SJSA1 (cell line): ENCODE results near the gene ITSN1. TPM values are rescaled to one million over a fixed set of nuclear protein-coding genes. Genes with fewer than 3 reads are reported as not detected.

Source experiments
- DNase-seq, 2 experiments: peaks; one replicate each; pipeline ENCODE4 v3.0.0-alpha.2; 2015 to 2020; ENCODE audit warnings: low spot score in 2 of 2, low read depth in 1 of 2
- H3K27ac ChIP-seq: fragments of 250-450 bp; sonication (Bioruptor Pico); 2 replicates; pipeline ENCODE4 v1.5.1; 2020; ENCODE audit warnings: mild to moderate bottlenecking, moderate library complexity
- H3K27me3 ChIP-seq: fragments of 250-450 bp; sonication (Bioruptor Pico); replicated peaks from 2 replicates; pipeline ENCODE4 v1.5.1; 2020; ENCODE audit warnings: mild to moderate bottlenecking, moderate library complexity
- H3K36me3 ChIP-seq: fragments of 250-450 bp; sonication (Bioruptor Pico); 2 replicates; pipeline ENCODE4 v1.5.1; 2020; ENCODE audit warnings: mild to moderate bottlenecking
- H3K4me1 ChIP-seq: fragments of 250-450 bp; sonication (Bioruptor Pico); replicated peaks from 2 replicates; pipeline ENCODE4 v1.6.1; 2021; ENCODE audit warnings: mild to moderate bottlenecking
- H3K4me3 ChIP-seq: fragments of 250-450 bp; sonication (Bioruptor Pico); 2 replicates; pipeline ENCODE4 v1.5.1; 2020; ENCODE audit warnings: mild to moderate bottlenecking
- H3K9me3 ChIP-seq: fragments of 250-450 bp; sonication (Bioruptor Pico); replicated peaks from 2 replicates; pipeline ENCODE4 v1.5.1; 2020; ENCODE audit warnings: mild to moderate bottlenecking
- total RNA-seq: library from RNA; depleted of rRNA; stranded (reverse); fragments of >200 nt; shearing (Covaris generic); gene quantifications from 2 replicates; pipeline ENCODE4 v1.2.3, GENCODE V29; 2014

Gene ITSN1
- total RNA-seq, 1 experiment from 2014 or later, result 53.2 TPM

GRCh38 chr21:33811167-33812010 lies 169.1 kb downstream of the ITSN1 start:
- H3K4me3 ChIP-seq, result no peak overlapping the region
- DNase-seq, result no peak
- no peak overlapping the region for H3K27ac ChIP-seq
- no peaks in the 10 kb centered on the region for H3K27me3 ChIP-seq
- H3K4me1 ChIP-seq, result no peaks in the 10 kb centered on the region; the same call in 1 of the 2 replicates
- H3K9me3 ChIP-seq, result no peaks in the 10 kb centered on the region
- peaks cover 32% of the 10 kb centered on the region for H3K36me3 ChIP-seq

- H3K4me3 ChIP-seq, result no peak overlapping the region
- peaks cover 32% of the 10 kb centered on the region for H3K36me3 ChIP-seq
- H3K27ac ChIP-seq, result no peak overlapping the region
- DNase-seq, result no peak
- H3K27me3 ChIP-seq, result no peaks in the 10 kb centered on the region
- no peaks in the 10 kb centered on the region for H3K9me3 ChIP-seq
- peaks cover 9% of the 10 kb centered on the region for H3K4me1 ChIP-seq
These were observed 171.6 kb downstream of the ITSN1 start for GRCh38 chr21:33813832-33814365.

- no peaks in the 10 kb centered on the region for H3K9me3 ChIP-seq
- no peak for DNase-seq
- peaks cover 13% of the 10 kb centered on the region for H3K4me1 ChIP-seq
- no peak overlapping the region for H3K4me3 ChIP-seq
- no peak overlapping the region for H3K27ac ChIP-seq
- H3K27me3 ChIP-seq, result no peaks in the 10 kb centered on the region
- H3K36me3 ChIP-seq, result peaks cover 36% of the 10 kb centered on the region
These were observed 172.9 kb downstream of the ITSN1 start for GRCh38 chr21:33815143-33815707.

GRCh38 chr21:33816174-33816573 lies 173.9 kb downstream of the ITSN1 start:
- no peak overlapping the region for H3K4me3 ChIP-seq

GRCh38 chr21:33817138-33817537 lies 174.8 kb downstream of the ITSN1 start:
- peaks cover 28% of the 10 kb centered on the region for H3K36me3 ChIP-seq
- no peak for DNase-seq
- H3K4me1 ChIP-seq, result peaks cover 32% of the 10 kb centered on the region
- H3K27me3 ChIP-seq, result no peaks in the 10 kb centered on the region
- no peaks in the 10 kb centered on the region for H3K9me3 ChIP-seq
- no peak overlapping the region for H3K27ac ChIP-seq
- H3K4me3 ChIP-seq, result no peak overlapping the region

More at GRCh38 chr21:33816174-33816573, 173.9 kb downstream of the ITSN1 start:
- H3K4me1 ChIP-seq, result peaks cover 22% of the 10 kb centered on the region
- H3K36me3 ChIP-seq, result peaks cover 34% of the 10 kb centered on the region
- no peak for DNase-seq
- no peaks in the 10 kb centered on the region for H3K27me3 ChIP-seq
- no peak overlapping the region for H3K27ac ChIP-seq
- H3K9me3 ChIP-seq, result no peaks in the 10 kb centered on the region

GRCh38 chr21:33817663-33818451 lies 175.6 kb downstream of the ITSN1 start:
- Histone ChIP-seq H3K4me1 (peaks cover 39% of the 10 kb centered on the region), H3K27ac (no peak overlapping the region), H3K4me3 (no peak overlapping the region), H3K9me3 (no peaks in the 10 kb centered on the region), H3K27me3 (no peaks in the 10 kb centered on the region), H3K36me3 (peaks cover 26% of the 10 kb centered on the region)
- DNase-seq, result peak in 1 of 2 experiments; percentile 25

GRCh38 chr21:33820230-33820770 lies 178.0 kb downstream of the ITSN1 start:
- Histone ChIP-seq H3K9me3 (no peaks in the 10 kb centered on the region), H3K27ac (no peak overlapping the region), H3K4me1 (peaks cover 64% of the 10 kb centered on the region), H3K4me3 (no peak overlapping the region), H3K36me3 (peaks cover 11% of the 10 kb centered on the region), H3K27me3 (no peaks in the 10 kb centered on the region)
- no peak for DNase-seq

- DNase-seq, result peak in 1 of 2 experiments; percentile 30
- H3K9me3 ChIP-seq, result no peaks in the 10 kb centered on the region
- no peak overlapping the region for H3K4me3 ChIP-seq
- H3K4me1 ChIP-seq, result peaks cover 69% of the 10 kb centered on the region
- H3K36me3 ChIP-seq, result peaks cover 7% of the 10 kb centered on the region; the same call in 1 of the 2 replicates
- no peaks in the 10 kb centered on the region for H3K27me3 ChIP-seq
- H3K27ac ChIP-seq, result no peak overlapping the region
These were observed 178.5 kb downstream of the ITSN1 start for GRCh38 chr21:33820798-33821197.

- Histone ChIP-seq H3K4me3 (no peak overlapping the region), H3K27ac (no peak overlapping the region), H3K9me3 (no peaks in the 10 kb centered on the region), H3K36me3 (peaks cover 7% of the 10 kb centered on the region; the same call in 1 of the 2 replicates), H3K4me1 (peaks cover 78% of the 10 kb centered on the region), H3K27me3 (no peaks in the 10 kb centered on the region)
- DNase-seq, result peak in 1 of 2 experiments; percentile 49
These were observed 179.4 kb downstream of the ITSN1 start for GRCh38 chr21:33821503-33822322.

- no peaks in the 10 kb centered on the region for H3K27me3 ChIP-seq
- peak overlapping the region; percentile 72 for H3K27ac ChIP-seq
- no peaks in the 10 kb centered on the region for H3K9me3 ChIP-seq
- peaks cover 69% of the 10 kb centered on the region for H3K4me1 ChIP-seq
- H3K4me3 ChIP-seq, result no peak overlapping the region
- DNase-seq, result peak; percentile 62 to 89
- H3K36me3 ChIP-seq, result peaks cover 8% of the 10 kb centered on the region
These were observed 182.0 kb downstream of the ITSN1 start for GRCh38 chr21:33824156-33824941.

- H3K4me3 ChIP-seq, result no peak overlapping the region
- H3K4me1 ChIP-seq, result peaks cover 63% of the 10 kb centered on the region
- no peaks in the 10 kb centered on the region for H3K9me3 ChIP-seq
- peak overlapping the region; percentile 72 for H3K27ac ChIP-seq
- DNase-seq, result peak in 1 of 2 experiments; percentile 24
- no peaks in the 10 kb centered on the region for H3K27me3 ChIP-seq
- peaks cover 16% of the 10 kb centered on the region for H3K36me3 ChIP-seq
These were observed 183.1 kb downstream of the ITSN1 start for GRCh38 chr21:33825419-33825818.

- Histone ChIP-seq H3K36me3 (peaks cover 16% of the 10 kb centered on the region), H3K27me3 (no peaks in the 10 kb centered on the region), H3K9me3 (no peaks in the 10 kb centered on the region), H3K4me1 (peaks cover 58% of the 10 kb centered on the region), H3K27ac (peak overlapping the region; percentile 72), H3K4me3 (no peak overlapping the region)
- peak in 1 of 2 experiments; percentile 52 for DNase-seq
These were observed 183.6 kb downstream of the ITSN1 start for GRCh38 chr21:33825915-33826314.
